A673 (cell line): ENCODE measurements around the gene COL4A3. TPM values are rescaled to one million over a fixed set of nuclear protein-coding genes. Genes with fewer than 3 reads are reported as not detected.

ENCODE experiments used
- BruUV-seq: library from RNA; stranded (reverse); fragments of 400-500 nt; replicated peaks from 2 replicates; lab custom pipeline; 2021; lab: Mats Ljungman, UMichigan
- CTCF ChIA-PET: fragments of 300-600 bp; sonication (Branson Sonifier 250); formaldehyde crosslinking; loops from one replicate; lab custom pipeline; 2022; ENCODE audit warnings: antibody characterized with exemption; lab: Charles Lee
- POLR2A ChIA-PET: fragments of 300-600 bp; sonication (Branson Sonifier 250); formaldehyde crosslinking; loops from one replicate; lab custom pipeline; 2022; ENCODE audit warnings: antibody characterized with exemption; ENCODE audit not compliant: low non-redundant PET; lab: Charles Lee
- DNase-seq: peaks from one replicate; pipeline ENCODE4 v3.0.0-alpha.2; 2015; ENCODE audit warnings: low spot score
- H3K27ac ChIP-seq: fragments of 200-600 bp; sonication (generic); 2 replicates; pipeline ENCODE4 v1.5.1; 2016; ENCODE audit warnings: mixed run types, low read depth, mild to moderate bottlenecking, mixed read lengths, antibody characterized with exemption, low read length; ENCODE audit not compliant: poor library complexity, severe bottlenecking
- H3K27me3 ChIP-seq: fragments of 200-600 bp; sonication (generic); replicated peaks from 2 replicates; pipeline ENCODE4 v1.6.1; 2017; ENCODE audit warnings: mixed run types, low read depth, mild to moderate bottlenecking, mixed read lengths, antibody characterized with exemption, low read length; ENCODE audit not compliant: insufficient read depth, poor library complexity
- H3K36me3 ChIP-seq: fragments of 200-600 bp; sonication (generic); 2 replicates; pipeline ENCODE4 v1.6.1; 2016; ENCODE audit warnings: mixed run types, mild to moderate bottlenecking, mixed read lengths, antibody characterized with exemption, low read length; ENCODE audit not compliant: insufficient read depth, poor library complexity, severe bottlenecking
- H3K4me1 ChIP-seq: fragments of 200-600 bp; sonication (generic); 2 replicates; pipeline ENCODE4 v1.6.1; 2017; ENCODE audit warnings: mixed run types, mild to moderate bottlenecking, mixed read lengths, antibody characterized with exemption, low read length; ENCODE audit not compliant: insufficient read depth, poor library complexity, severe bottlenecking
- H3K4me3 ChIP-seq: fragments of 200-600 bp; sonication (generic); 2 replicates; pipeline ENCODE4 v1.5.1; 2016; ENCODE audit warnings: low read depth, mixed run types, mild to moderate bottlenecking, mixed read lengths, low read length; ENCODE audit not compliant: poor library complexity, severe bottlenecking
- H3K9me3 ChIP-seq: fragments of 200-600 bp; sonication (generic); 2 replicates; pipeline ENCODE4 v1.6.1; 2016; ENCODE audit warnings: mixed run types, low read depth, mild to moderate bottlenecking, mixed read lengths, antibody characterized with exemption, low read length; ENCODE audit not compliant: poor library complexity, severe bottlenecking
- EZH2 ChIP-seq: fragments of 200-600 bp; sonication (generic); IDR thresholded peaks from 2 replicates; pipeline ENCODE4 v1.6.1; 2017; ENCODE audit warnings: borderline replicate concordance, low read depth, mild to moderate bottlenecking, mixed read lengths, antibody characterized with exemption, low read length; ENCODE audit not compliant: poor library complexity, severe bottlenecking
- intact Hi-C: fragments of 100-400 bp; cut with micrococcal nuclease; formaldehyde crosslinking; loops from one replicate; pipeline ENCODE4 v1.10.0; 2022; ENCODE audit not compliant: unreplicated experiment
- total RNA-seq: library from RNA; stranded (reverse); gene quantifications from 2 replicates; pipeline ENCODE4 v1.2.3, GENCODE V29; 2021
- TF ChIP-seq, protein P1 (sequence below): fragments of 300-800, 200-600 bp; sonication (generic); conservative IDR thresholded peaks from 2 replicates; pipeline ENCODE4 v1.5.1; 2017; ENCODE audit warnings: low read depth, mild to moderate bottlenecking, antibody characterized with exemption, low read length, moderate library complexity, mixed read lengths

Gene COL4A3
- total RNA-seq, 1 experiment from 2014 or later, result not detected

DNA sequence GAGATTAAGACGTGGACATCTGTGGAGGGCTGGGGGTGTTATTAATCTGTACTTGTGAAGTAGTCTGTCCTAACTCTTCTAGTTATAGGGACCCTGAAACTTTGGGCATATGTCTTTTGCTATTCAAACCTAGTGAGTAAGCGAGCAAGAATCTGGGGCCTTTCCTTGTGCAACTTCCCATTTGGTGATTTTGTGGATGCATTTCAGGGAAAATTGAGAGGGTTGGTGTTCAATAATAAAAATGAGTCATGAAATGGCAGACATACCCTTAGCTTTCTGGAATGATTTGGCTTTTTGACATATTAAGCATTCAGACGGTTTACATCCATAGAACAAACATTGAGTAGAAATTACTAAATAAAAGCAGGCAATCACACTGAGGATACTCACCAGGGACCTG, 17.4 kb upstream of the COL4A3 start:
- no TSS peak for BruUV-seq
- H3K4me3 ChIP-seq, result no peak overlapping the region
- peaks cover 4% of the 10 kb centered on the region for H3K9me3 ChIP-seq
- POLR2A ChIA-PET, result no interaction called here
- intact Hi-C loops, result no loop called here
- H3K27me3 ChIP-seq, result no peaks in the 10 kb centered on the region
- H3K27ac ChIP-seq, result no peak overlapping the region
- no peaks in the 10 kb centered on the region for H3K36me3 ChIP-seq
- H3K4me1 ChIP-seq, result no peaks in the 10 kb centered on the region
- CTCF ChIA-PET, result no interaction called here
- TF ChIP-seq, protein P1, sequence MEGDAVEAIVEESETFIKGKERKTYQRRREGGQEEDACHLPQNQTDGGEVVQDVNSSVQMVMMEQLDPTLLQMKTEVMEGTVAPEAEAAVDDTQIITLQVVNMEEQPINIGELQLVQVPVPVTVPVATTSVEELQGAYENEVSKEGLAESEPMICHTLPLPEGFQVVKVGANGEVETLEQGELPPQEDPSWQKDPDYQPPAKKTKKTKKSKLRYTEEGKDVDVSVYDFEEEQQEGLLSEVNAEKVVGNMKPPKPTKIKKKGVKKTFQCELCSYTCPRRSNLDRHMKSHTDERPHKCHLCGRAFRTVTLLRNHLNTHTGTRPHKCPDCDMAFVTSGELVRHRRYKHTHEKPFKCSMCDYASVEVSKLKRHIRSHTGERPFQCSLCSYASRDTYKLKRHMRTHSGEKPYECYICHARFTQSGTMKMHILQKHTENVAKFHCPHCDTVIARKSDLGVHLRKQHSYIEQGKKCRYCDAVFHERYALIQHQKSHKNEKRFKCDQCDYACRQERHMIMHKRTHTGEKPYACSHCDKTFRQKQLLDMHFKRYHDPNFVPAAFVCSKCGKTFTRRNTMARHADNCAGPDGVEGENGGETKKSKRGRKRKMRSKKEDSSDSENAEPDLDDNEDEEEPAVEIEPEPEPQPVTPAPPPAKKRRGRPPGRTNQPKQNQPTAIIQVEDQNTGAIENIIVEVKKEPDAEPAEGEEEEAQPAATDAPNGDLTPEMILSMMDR, result no peak
- TF ChIP-seq EZH2, result no peak
- no peak for DNase-seq

DNA sequence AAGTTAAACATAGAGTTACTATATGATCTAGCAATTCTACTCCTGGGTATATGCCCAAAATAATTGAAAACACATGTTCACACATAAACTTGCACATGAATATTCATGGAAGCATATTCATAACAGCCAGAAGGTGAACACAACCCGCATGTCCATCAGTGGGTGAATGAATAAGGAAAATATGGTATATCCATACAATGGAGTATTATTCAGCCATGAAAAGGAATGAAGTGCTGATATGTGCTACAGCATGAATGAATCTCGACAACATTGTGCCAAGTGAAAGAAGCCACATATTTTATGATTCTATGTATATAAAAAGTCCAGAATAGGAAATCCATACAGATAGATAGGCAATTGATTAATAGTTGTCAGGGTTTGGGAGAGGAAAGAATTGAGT, 16.3 kb upstream of the COL4A3 start:
- Histone ChIP-seq H3K9me3 (peaks cover 4% of the 10 kb centered on the region), H3K4me3 (no peak overlapping the region), H3K4me1 (no peaks in the 10 kb centered on the region), H3K27ac (no peak overlapping the region), H3K27me3 (no peaks in the 10 kb centered on the region), H3K36me3 (no peaks in the 10 kb centered on the region)
- intact Hi-C loops, result no loop called here
- no TSS peak for BruUV-seq
- no peak for TF ChIP-seq EZH2
- TF ChIP-seq, protein P1, result no peak
- no peak for DNase-seq
- ChIA-PET CTCF (no interaction called here), POLR2A (no interaction called here)

DNA sequence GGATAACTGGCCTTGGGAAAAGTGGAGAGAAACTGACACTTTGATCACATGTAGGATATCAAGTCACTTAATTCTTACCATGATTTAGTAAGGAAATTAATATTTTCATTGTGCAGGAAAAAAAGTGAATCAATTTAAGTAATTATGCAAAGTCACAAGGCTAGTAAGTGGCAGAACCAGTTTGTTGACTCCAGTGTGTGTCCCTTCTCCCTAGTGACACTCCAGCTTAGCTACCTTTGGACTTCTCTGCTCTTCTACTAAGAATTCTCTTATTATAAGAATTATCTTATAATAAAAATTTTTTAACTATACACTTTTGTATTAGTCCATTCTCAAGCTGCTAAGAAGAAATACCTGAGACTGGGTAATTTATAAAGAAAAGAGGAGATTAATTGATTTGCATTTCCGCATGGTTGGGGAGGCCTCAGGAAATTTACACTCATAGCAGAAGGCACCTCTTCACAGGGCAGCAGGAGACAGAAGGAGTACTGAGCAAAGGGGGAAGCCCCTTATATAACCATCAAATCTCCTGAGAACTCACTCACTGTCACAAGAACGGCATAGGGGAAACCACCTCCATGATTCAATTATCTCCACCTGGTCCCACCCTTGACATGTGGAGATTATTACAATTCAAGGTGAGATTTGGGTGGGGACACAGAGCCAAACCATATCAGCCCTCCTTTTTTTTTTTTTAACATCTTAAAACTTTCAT, 14.0 kb upstream of the COL4A3 start:
- intact Hi-C loops, result no loop called here
- TF ChIP-seq, protein P1, result no peak
- no peak for TF ChIP-seq EZH2
- Histone ChIP-seq H3K36me3 (no peaks in the 10 kb centered on the region), H3K4me3 (no peak overlapping the region), H3K9me3 (peaks cover 4% of the 10 kb centered on the region), H3K27ac (no peak overlapping the region), H3K27me3 (peaks cover 4% of the 10 kb centered on the region), H3K4me1 (no peaks in the 10 kb centered on the region)
- ChIA-PET POLR2A (no interaction called here), CTCF (no interaction called here)
- BruUV-seq, result no TSS peak
- no peak for DNase-seq
